Body of pancreas (tissue), 4 donors: ENCODE measurements around the gene TRAK2.

ENCODE experiments used
- CTCF ChIP-seq, 7 experiments: fragments of 450-650 bp in 4 of 7; fragments of 200-600 bp in 3 of 7; sonication (generic) in 3 of 7; IDR thresholded peaks; one replicate each; pipeline ENCODE4 v1.5.1; 2016 to 2019; ENCODE audit warnings: antibody characterized with exemption in 7 of 7
- POLR2A ChIP-seq, 3 donors: fragments of 450-650 bp; IDR thresholded peaks; one replicate each; pipeline ENCODE4 v1.6.1; 2016; ENCODE audit warnings: antibody characterized with exemption in 3 of 3, mild to moderate bottlenecking in 2 of 3

GRCh38 chr2:201343559-201343958 is 107.7 kb downstream of the TRAK2 start:
- no peak for TF ChIP-seq CTCF (IDR thresholded peaks at IDR 0.05)
- TF ChIP-seq POLR2A (IDR thresholded peaks at IDR 0.05): no peak
